ENCODE data around the gene ZCCHC17. TPM values are rescaled to one million over a fixed set of nuclear protein-coding genes. Genes with fewer than 3 reads are reported as not detected.

The ZCCHC17 gene
- total RNA-seq, 5 donors from 2014 or later (not counting 1 experiment from before 2014, with no cell fraction given) = 13.5 to 21.5 (median 19.8) TPM

DNA sequence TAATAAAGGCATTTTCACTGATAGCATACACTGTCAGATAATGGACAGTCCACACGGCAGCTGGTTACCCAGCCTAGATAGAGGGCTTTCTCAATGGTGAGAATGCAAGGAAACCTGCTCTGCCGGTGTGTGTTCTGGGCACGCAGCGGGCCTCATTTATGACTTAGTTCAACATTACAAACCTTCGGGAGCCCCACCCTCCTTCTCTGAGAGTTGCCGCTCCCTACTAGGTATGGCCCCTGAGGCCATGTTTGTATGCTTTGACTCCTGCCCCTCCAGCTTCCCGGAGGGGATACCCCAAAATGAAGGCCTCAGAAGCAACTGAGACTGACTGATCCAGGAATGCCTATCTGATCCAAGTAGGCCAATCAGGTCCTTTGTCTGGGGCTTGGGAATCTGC is 93.2 kb downstream of the ZCCHC17 start:
- POLR2A ChIA-PET = no interaction called here
- Histone ChIP-seq H3K9me3 (no peaks in the 10 kb centered on the region), H3K36me3 (ENCODE audit: control insufficient read depth in 2 of 2, extremely low read depth in 1 of 2, insufficient read depth in 1 of 2, low read length in 1 of 2) (no peaks in the 10 kb centered on the region), H3K27me3 (replicated peaks in 1 of 2; ENCODE audit: control insufficient read depth in 2 of 2, extremely low read depth in 1 of 2, insufficient read depth in 2 of 2, low read length in 1 of 2) (peaks cover 0 to 28% of the 10 kb centered on the region in 2 experiments), H3K4me1 (ENCODE audit: control insufficient read depth in 1 of 2, extremely low read depth in 1 of 2, insufficient read depth in 2 of 2, low read length in 2 of 2) (peaks cover 2 to 10% of the 10 kb centered on the region in 2 experiments), H3K27ac (ENCODE audit: low read length) (no peak overlapping the region), H3K4me3 (ENCODE audit: control insufficient read depth in 1 of 2, extremely low read depth in 1 of 2, low read length in 1 of 2) (no peak overlapping the region)
- no peaks in the 10 kb centered on the region for H3K36me3 Mint-ChIP-seq
- WGBS (ENCODE audit: insufficient coverage) = 98% methylated on average over 7 of the region's 7 CpGs
- no peak for DNase-seq
- no peak for ATAC-seq (replicated peaks in 1 of 4)
- CTCF ChIA-PET = no interaction called here
- H3K4me1 Mint-ChIP-seq = peaks cover 9% of the 10 kb centered on the region in 3 donors
- peaks cover 20 to 21% of the 10 kb centered on the region in 2 donors for H3K27me3 Mint-ChIP-seq
- H3K27ac Mint-ChIP-seq = no peak overlapping the region
- no peaks in the 10 kb centered on the region for H3K9me3 Mint-ChIP-seq
- no peak overlapping the region for H3K4me3 Mint-ChIP-seq

DNA sequence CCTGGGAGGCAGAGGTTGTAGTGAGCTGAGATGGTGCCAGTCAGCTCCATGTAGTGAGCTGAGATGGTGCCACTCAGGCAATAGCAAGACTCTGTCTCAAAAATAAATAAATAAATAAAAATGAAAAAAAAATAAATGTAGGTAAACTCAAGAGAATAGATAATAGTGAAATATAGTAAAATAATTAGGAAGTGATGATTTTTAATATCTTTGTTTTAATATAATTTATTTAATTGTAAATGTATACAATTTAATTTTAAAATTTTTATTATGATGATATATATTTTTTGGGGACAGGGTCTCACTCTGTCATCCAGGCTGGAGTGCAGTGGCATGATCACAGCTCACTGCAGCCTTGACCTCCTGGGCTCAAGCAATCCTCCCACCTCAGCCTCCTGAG is 96.6 kb downstream of the ZCCHC17 start:
- H3K27ac ChIP-seq (ENCODE audit: low read length) = no peak overlapping the region
- H3K4me1 Mint-ChIP-seq = peaks cover 10 to 12% (median 12%) of the 10 kb centered on the region in 3 donors
- peaks cover 4 to 5% of the 10 kb centered on the region in 2 donors for H3K27me3 Mint-ChIP-seq
- H3K4me1 ChIP-seq (ENCODE audit: control insufficient read depth in 1 of 2, extremely low read depth in 1 of 2, insufficient read depth in 2 of 2, low read length in 2 of 2) = peaks cover 2 to 10% of the 10 kb centered on the region in 2 experiments
- ATAC-seq (replicated peaks in 1 of 4) = no peak
- no peak for DNase-seq
- POLR2A ChIA-PET = no interaction called here
- CTCF ChIA-PET = interaction anchor here in 1 of 2 donors (0.7 kb wide), 1 partner anchor 24 kb away, joined by 4 read pairs; no protein-coding TSS in a partner anchor
- no peaks in the 10 kb centered on the region for H3K36me3 Mint-ChIP-seq
- no peak overlapping the region for H3K4me3 ChIP-seq (ENCODE audit: control insufficient read depth in 1 of 2, extremely low read depth in 1 of 2, low read length in 1 of 2)
- no peak overlapping the region for H3K4me3 Mint-ChIP-seq
- H3K27me3 ChIP-seq (replicated peaks in 1 of 2; ENCODE audit: control insufficient read depth in 2 of 2, extremely low read depth in 1 of 2, insufficient read depth in 2 of 2, low read length in 1 of 2) = peaks cover 0 to 6% of the 10 kb centered on the region in 2 experiments
- no peaks in the 10 kb centered on the region for H3K9me3 ChIP-seq
- no peaks in the 10 kb centered on the region for H3K9me3 Mint-ChIP-seq
- H3K36me3 ChIP-seq (ENCODE audit: control insufficient read depth in 2 of 2, extremely low read depth in 1 of 2, insufficient read depth in 1 of 2, low read length in 1 of 2) = no peaks in the 10 kb centered on the region
- no peak overlapping the region for H3K27ac Mint-ChIP-seq

DNA sequence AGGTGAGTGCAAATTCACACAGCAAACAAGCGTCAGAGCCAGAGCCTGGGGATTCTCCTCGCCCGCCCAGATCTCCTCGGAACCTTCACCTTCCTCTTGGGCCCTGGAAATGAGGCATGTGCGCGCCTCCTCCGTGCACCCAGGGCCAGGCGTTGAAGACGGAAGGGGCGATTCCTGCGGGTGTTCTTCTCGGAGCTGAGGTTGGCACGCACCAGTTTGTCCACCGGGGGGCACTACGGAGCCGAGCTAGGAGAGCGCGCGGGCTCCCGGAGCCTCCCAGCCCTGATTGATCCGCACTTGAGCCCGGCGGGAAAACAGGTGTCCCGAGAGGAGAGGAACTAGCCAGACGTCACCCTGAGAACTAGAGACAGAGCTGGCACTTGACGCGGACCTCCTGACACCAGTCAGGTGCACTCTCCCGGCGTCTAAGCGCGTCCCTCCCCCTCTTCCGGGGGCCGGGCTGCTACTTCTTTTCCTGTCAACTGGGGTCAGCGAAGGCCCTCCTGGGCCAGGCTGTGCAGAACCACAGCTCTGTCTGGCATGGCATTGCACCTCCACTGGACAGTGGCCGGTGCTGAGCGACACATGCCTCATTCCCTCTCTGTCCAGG is 97.9 kb downstream of the ZCCHC17 start:
- H3K27me3 Mint-ChIP-seq = peaks cover 2 to 5% of the 10 kb centered on the region in 2 donors
- peaks cover 2 to 10% of the 10 kb centered on the region in 2 experiments for H3K4me1 ChIP-seq (ENCODE audit: control insufficient read depth in 1 of 2, extremely low read depth in 1 of 2, insufficient read depth in 2 of 2, low read length in 2 of 2)
- H3K27ac ChIP-seq (ENCODE audit: low read length) = no peak overlapping the region
- no peaks in the 10 kb centered on the region for H3K36me3 ChIP-seq (ENCODE audit: control insufficient read depth in 2 of 2, extremely low read depth in 1 of 2, insufficient read depth in 1 of 2, low read length in 1 of 2)
- no peaks in the 10 kb centered on the region for H3K9me3 Mint-ChIP-seq
- H3K27ac Mint-ChIP-seq = peak overlapping the region in 1 of 2 donors; percentile 44
- ATAC-seq (replicated peaks in 1 of 4) = peak; percentile 93 to 96 (median 94)
- peak overlapping the region; percentile 45 to 68 for H3K4me3 ChIP-seq (ENCODE audit: control insufficient read depth in 1 of 2, extremely low read depth in 1 of 2, low read length in 1 of 2)
- 4% methylated on average over 32 of the region's 36 CpGs for WGBS (ENCODE audit: insufficient coverage)
- peak overlapping the region; percentile 79 to 81 (median 80) for H3K4me3 Mint-ChIP-seq
- ChIA-PET POLR2A (interaction anchor here in 1 of 2 donors (0.6 kb wide), 1 partner anchor 39 kb away, joined by 3 read pairs; no protein-coding TSS in a partner anchor), CTCF (interaction anchor here in 1 of 2 donors (0.5 to 1.2 kb wide), 6 partner anchors 21 to 806 kb away, joined by 3 to 5 read pairs (median 4); no protein-coding TSS in a partner anchor)
- H3K36me3 Mint-ChIP-seq = no peaks in the 10 kb centered on the region
- H3K27me3 ChIP-seq (replicated peaks in 1 of 2; ENCODE audit: control insufficient read depth in 2 of 2, extremely low read depth in 1 of 2, insufficient read depth in 2 of 2, low read length in 1 of 2) = peaks cover 0 to 5% of the 10 kb centered on the region in 2 experiments
- no peaks in the 10 kb centered on the region for H3K9me3 ChIP-seq
- DNase-seq = peak; percentile 41 to 82 (median 70)
- H3K4me1 Mint-ChIP-seq = peaks cover 10 to 12% (median 12%) of the 10 kb centered on the region in 3 donors

DNA sequence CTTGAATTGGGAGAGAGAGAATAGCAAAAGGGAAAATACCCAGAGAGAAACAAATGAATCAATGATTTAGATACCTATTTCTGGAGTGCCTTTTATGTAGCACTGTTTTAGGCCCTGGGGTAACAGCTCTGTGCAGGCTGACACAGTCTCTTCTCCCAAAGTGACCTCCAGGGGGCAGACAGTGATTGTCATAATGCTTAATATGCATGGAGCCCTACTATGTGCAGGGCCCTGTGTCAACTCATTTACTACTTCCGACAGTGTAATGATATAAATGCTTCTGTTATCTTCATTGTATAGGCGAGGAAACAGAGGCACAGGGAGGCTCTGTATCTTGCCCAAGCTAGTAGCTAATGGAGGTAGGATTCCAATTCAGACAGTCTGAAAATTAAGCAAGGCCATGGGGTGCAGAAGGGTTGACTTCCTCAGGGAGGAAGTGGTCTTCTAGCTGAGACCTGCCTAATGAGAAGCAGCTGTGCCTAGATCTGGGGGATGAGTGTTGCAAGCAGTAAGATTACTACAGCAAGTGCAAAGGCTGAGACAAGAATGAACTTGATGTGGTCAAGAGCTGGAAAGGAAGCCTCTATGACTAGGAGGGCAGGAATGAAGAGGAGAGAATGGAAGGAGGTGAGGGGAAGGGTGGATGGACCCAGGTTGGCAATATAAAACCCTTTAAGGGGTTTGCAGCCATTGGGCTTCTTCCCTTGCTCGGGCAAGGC is 100.0 kb downstream of the ZCCHC17 start:
- DNase-seq = no peak
- POLR2A ChIA-PET = no interaction called here
- no peak for ATAC-seq (replicated peaks in 1 of 4)
- no peak overlapping the region for H3K27ac Mint-ChIP-seq
- H3K27me3 ChIP-seq (replicated peaks in 1 of 2; ENCODE audit: control insufficient read depth in 2 of 2, extremely low read depth in 1 of 2, insufficient read depth in 2 of 2, low read length in 1 of 2) = peaks cover 0 to 5% of the 10 kb centered on the region in 2 experiments
- H3K4me1 Mint-ChIP-seq = peaks cover 10 to 12% (median 12%) of the 10 kb centered on the region in 3 donors
- no peaks in the 10 kb centered on the region for H3K9me3 ChIP-seq
- H3K36me3 ChIP-seq (ENCODE audit: control insufficient read depth in 2 of 2, extremely low read depth in 1 of 2, insufficient read depth in 1 of 2, low read length in 1 of 2) = no peaks in the 10 kb centered on the region
- 88% methylated on average over 2 of the region's 3 CpGs for WGBS (ENCODE audit: insufficient coverage)
- no peak overlapping the region for H3K27ac ChIP-seq (ENCODE audit: low read length)
- no peaks in the 10 kb centered on the region for H3K36me3 Mint-ChIP-seq
- H3K4me3 Mint-ChIP-seq = no peak overlapping the region
- CTCF ChIA-PET = interaction anchor here (0.6 to 1.0 kb wide), 2 partner anchors 23 to 152 kb away, joined by 4 to 5 read pairs; no protein-coding TSS in a partner anchor
- H3K27me3 Mint-ChIP-seq = peaks cover 2 to 5% of the 10 kb centered on the region in 2 donors
- H3K9me3 Mint-ChIP-seq = no peaks in the 10 kb centered on the region
- H3K4me3 ChIP-seq (ENCODE audit: control insufficient read depth in 1 of 2, extremely low read depth in 1 of 2, low read length in 1 of 2) = no peak overlapping the region
- H3K4me1 ChIP-seq (ENCODE audit: control insufficient read depth in 1 of 2, extremely low read depth in 1 of 2, insufficient read depth in 2 of 2, low read length in 2 of 2) = peaks cover 2 to 10% of the 10 kb centered on the region in 2 experiments

DNA sequence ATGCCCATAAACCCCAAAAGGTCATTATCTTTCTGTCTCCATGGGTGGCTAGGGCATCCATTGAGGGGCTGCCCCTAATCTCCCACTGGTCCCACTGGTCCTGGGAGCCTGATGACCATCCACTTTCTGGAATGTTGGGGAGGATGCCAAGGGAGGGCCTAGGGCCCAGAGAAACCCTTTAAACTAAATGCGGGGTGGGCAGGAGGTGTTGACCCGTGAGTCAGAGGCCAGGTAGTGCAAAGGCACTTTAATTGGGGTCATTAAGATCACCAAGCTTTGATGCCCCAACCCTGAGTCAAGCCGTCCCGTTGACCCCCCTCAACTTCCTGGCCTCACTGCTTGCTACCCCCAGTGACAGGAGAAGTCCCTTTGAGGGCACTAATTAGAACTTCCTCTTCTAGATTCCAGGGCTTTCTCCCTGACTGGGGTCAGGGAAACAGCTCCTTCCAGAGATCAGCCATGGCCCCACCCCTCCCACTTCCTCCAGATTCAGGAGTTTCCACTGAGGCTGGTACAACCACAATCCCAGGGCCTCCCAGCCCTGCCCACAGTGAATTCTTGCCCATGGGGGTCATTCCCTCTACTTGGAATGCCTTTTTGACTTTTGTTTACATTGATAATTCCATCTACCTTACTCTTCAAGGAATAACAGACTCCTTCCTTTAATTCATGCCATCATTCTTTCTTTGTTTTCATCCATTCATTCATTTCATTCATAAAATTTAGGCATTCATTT is 100.7 kb downstream of the ZCCHC17 start:
- ChIA-PET POLR2A (no interaction called here), CTCF (no interaction called here)
- H3K4me3 ChIP-seq (ENCODE audit: control insufficient read depth in 1 of 2, extremely low read depth in 1 of 2, low read length in 1 of 2) = no peak overlapping the region
- no peaks in the 10 kb centered on the region for H3K36me3 Mint-ChIP-seq
- no peaks in the 10 kb centered on the region for H3K36me3 ChIP-seq (ENCODE audit: control insufficient read depth in 2 of 2, extremely low read depth in 1 of 2, insufficient read depth in 1 of 2, low read length in 1 of 2)
- H3K27me3 Mint-ChIP-seq = peaks cover 2 to 5% of the 10 kb centered on the region in 2 donors
- no peaks in the 10 kb centered on the region for H3K9me3 ChIP-seq
- WGBS (ENCODE audit: insufficient coverage) = 64% methylated on average over 2 of the region's 4 CpGs
- peaks cover 0 to 5% of the 10 kb centered on the region in 2 experiments for H3K27me3 ChIP-seq (replicated peaks in 1 of 2; ENCODE audit: control insufficient read depth in 2 of 2, extremely low read depth in 1 of 2, insufficient read depth in 2 of 2, low read length in 1 of 2)
- peaks cover 2 to 10% of the 10 kb centered on the region in 2 experiments for H3K4me1 ChIP-seq (ENCODE audit: control insufficient read depth in 1 of 2, extremely low read depth in 1 of 2, insufficient read depth in 2 of 2, low read length in 2 of 2)
- H3K27ac Mint-ChIP-seq = no peak overlapping the region
- ATAC-seq (replicated peaks in 1 of 4) = no peak
- no peak for DNase-seq
- H3K4me3 Mint-ChIP-seq = no peak overlapping the region
- no peaks in the 10 kb centered on the region for H3K9me3 Mint-ChIP-seq
- no peak overlapping the region for H3K27ac ChIP-seq (ENCODE audit: low read length)
- peaks cover 10 to 12% (median 12%) of the 10 kb centered on the region in 3 donors for H3K4me1 Mint-ChIP-seq

DNA sequence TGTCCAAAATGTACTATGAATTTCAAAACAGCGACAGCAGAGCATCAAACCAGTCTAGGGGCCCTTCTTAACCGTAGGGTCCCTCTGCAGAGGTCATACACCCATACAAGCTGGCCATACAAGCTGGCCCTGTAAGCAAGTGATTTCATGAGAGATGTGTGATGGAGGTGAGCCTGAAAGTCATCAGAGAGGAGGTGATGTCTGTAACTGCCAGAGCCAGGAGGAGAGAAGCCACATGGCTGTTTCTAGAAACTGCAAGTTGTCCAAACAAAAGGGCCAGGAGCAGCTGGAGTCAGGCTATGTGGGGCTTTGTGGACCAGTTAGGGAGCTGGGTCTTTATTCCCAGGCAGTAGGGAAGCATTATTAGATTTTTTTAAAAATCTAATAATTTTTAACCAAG is 101.4 kb downstream of the ZCCHC17 start:
- Histone ChIP-seq H3K36me3 (ENCODE audit: control insufficient read depth in 2 of 2, extremely low read depth in 1 of 2, insufficient read depth in 1 of 2, low read length in 1 of 2) (no peaks in the 10 kb centered on the region), H3K27ac (ENCODE audit: low read length) (no peak overlapping the region), H3K4me3 (ENCODE audit: control insufficient read depth in 1 of 2, extremely low read depth in 1 of 2, low read length in 1 of 2) (no peak overlapping the region), H3K4me1 (ENCODE audit: control insufficient read depth in 1 of 2, extremely low read depth in 1 of 2, insufficient read depth in 2 of 2, low read length in 2 of 2) (peaks cover 2 to 10% of the 10 kb centered on the region in 2 experiments), H3K9me3 (no peaks in the 10 kb centered on the region), H3K27me3 (replicated peaks in 1 of 2; ENCODE audit: control insufficient read depth in 2 of 2, extremely low read depth in 1 of 2, insufficient read depth in 2 of 2, low read length in 1 of 2) (peaks cover 0 to 5% of the 10 kb centered on the region in 2 experiments)
- 91% methylated on average over 1 of the region's 2 CpGs for WGBS (ENCODE audit: insufficient coverage)
- ATAC-seq (replicated peaks in 1 of 4) = no peak
- ChIA-PET POLR2A (no interaction called here), CTCF (no interaction called here)
- no peak overlapping the region for H3K4me3 Mint-ChIP-seq
- H3K9me3 Mint-ChIP-seq = no peaks in the 10 kb centered on the region
- peaks cover 10 to 12% (median 12%) of the 10 kb centered on the region in 3 donors for H3K4me1 Mint-ChIP-seq
- DNase-seq = no peak
- no peaks in the 10 kb centered on the region for H3K36me3 Mint-ChIP-seq
- H3K27ac Mint-ChIP-seq = no peak overlapping the region
- H3K27me3 Mint-ChIP-seq = peaks cover 2 to 5% of the 10 kb centered on the region in 2 donors

Data from T-cell (primary cell).